Activated T-helper 2 cell treated with anti-CD3 and anti-CD28 coated beads, Interferon-gamma antibody, Interleukin-2, Interleukin-4, amounts not matched to agents 10 μg/mL and 5 μg/mL and 100 μg/mL, durations not matched to agents 14 hours and 24 hours and 36 hours (primary cell): Measurements from ENCODE around the gene SLC25A23. TPM values are rescaled to one million over a fixed set of nuclear protein-coding genes. Genes with fewer than 3 reads are reported as not detected.
"Not testable (repeated sequence)": the region's sequence is repeated elsewhere in the genome, so short reads cannot be mapped to it uniquely, and the experiment has no call there.

ENCODE experiments used
- DNase-seq: peaks from one replicate; pipeline ENCODE4 v3.0.0; 2021; ENCODE audit warnings: low spot score
- H3K27ac Mint-ChIP-seq: one replicate; pipeline ENCODE4 v1.8.0; 2021; ENCODE audit warnings: mixed read lengths
- H3K27me3 Mint-ChIP-seq: one replicate; pipeline ENCODE4 v1.8.0; 2021; ENCODE audit warnings: low read depth, mixed read lengths
- H3K36me3 Mint-ChIP-seq: one replicate; pipeline ENCODE4 v1.8.0; 2021; ENCODE audit warnings: low read depth, mixed read lengths
- H3K4me1 Mint-ChIP-seq: one replicate; pipeline ENCODE4 v1.8.0; 2021; ENCODE audit warnings: low read depth, mixed read lengths
- H3K4me3 Mint-ChIP-seq: one replicate; pipeline ENCODE4 v1.8.0; 2021; ENCODE audit warnings: low read depth, mild to moderate bottlenecking, moderate library complexity, mixed read lengths
- H3K9me3 Mint-ChIP-seq: one replicate; pipeline ENCODE4 v1.8.0; 2021; ENCODE audit warnings: mixed read lengths
- intact Hi-C: fragments of 100-400 bp; cut with micrococcal nuclease; formaldehyde crosslinking; loops from one replicate; pipeline ENCODE4 v1.15.1; 2023
- total RNA-seq: library from RNA; stranded (reverse); gene quantifications from 2 replicates; pipeline ENCODE4 v1.2.3, GENCODE V29; 2022

The SLC25A23 gene
- total RNA-seq, 1 donor from 2014 or later = 20.1 TPM

DNA sequence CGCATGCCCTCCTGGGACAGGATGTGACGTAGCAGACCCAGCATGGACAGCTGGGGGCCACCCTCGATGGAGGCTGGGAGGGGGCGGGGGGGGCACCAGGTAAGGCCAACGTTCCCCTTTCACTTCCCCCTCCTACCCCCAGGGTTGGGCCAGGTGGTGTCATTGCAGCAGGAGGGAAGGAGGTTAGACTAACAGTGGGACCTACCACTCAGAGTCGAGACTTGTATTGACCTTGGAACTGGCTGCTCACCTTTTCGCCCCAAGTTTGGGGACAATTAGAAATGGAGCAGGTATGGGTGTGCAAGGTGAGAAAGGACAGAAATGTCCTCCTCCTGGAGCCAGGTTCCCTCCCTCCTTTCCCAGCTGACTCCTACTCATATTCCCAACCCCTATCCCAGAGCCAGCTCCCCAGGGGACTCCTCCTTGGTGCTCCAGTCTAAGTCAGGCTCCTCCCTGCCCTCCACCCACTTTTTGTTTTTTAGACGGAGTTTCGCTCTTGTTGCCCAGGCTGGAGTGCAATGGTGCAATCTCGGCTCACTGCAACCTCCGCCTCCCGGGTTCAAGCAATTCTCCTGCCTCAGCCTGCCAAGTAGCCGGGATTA is 17.4 kb downstream of the SLC25A23 start:
- no peak for DNase-seq
- Mint-ChIP-seq H3K36me3 (no peaks in the 10 kb centered on the region), H3K4me3 (no peak overlapping the region), H3K27ac (no peak overlapping the region), H3K27me3 (no peaks in the 10 kb centered on the region), H3K9me3 (no peaks in the 10 kb centered on the region), H3K4me1 (no peaks in the 10 kb centered on the region)
- intact Hi-C loops = no loop called here

- Mint-ChIP-seq H3K4me1 (no peaks in the 10 kb centered on the region), H3K36me3 (no peaks in the 10 kb centered on the region), H3K4me3 (no peak overlapping the region), H3K27me3 (no peaks in the 10 kb centered on the region), H3K9me3 (no peaks in the 10 kb centered on the region), H3K27ac (no peak overlapping the region)
- intact Hi-C loops = no loop called here
- DNase-seq = no peak
These were observed 18.7 kb downstream of the SLC25A23 start for GRCh38 chr19:6440905-6441304.

DNA sequence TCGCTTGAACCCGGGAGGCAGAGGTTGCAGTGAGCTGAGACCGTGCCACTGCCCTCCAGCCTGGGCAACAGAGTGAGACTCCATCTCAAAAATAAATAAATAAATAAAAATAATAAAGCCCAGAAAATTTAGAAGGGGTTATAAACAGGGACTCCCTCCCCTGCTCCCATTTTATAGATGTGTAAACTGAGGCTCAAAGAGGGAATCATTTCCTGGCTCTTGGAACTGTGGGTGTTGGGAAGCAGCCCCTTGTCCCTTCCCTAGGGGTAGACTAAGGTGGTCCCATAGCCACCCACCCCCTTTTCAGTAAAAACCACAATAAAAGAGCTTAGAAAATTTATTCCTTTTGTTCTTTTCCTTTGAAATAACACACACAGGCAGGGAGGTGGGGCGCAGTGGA is 19.8 kb downstream of the SLC25A23 start:
- H3K4me1 Mint-ChIP-seq = no peaks in the 10 kb centered on the region
- no peak overlapping the region for H3K27ac Mint-ChIP-seq
- no peak for DNase-seq
- intact Hi-C loops = no loop called here
- no peaks in the 10 kb centered on the region for H3K27me3 Mint-ChIP-seq
- no peaks in the 10 kb centered on the region for H3K9me3 Mint-ChIP-seq
- no peaks in the 10 kb centered on the region for H3K36me3 Mint-ChIP-seq
- no peak overlapping the region for H3K4me3 Mint-ChIP-seq

DNA sequence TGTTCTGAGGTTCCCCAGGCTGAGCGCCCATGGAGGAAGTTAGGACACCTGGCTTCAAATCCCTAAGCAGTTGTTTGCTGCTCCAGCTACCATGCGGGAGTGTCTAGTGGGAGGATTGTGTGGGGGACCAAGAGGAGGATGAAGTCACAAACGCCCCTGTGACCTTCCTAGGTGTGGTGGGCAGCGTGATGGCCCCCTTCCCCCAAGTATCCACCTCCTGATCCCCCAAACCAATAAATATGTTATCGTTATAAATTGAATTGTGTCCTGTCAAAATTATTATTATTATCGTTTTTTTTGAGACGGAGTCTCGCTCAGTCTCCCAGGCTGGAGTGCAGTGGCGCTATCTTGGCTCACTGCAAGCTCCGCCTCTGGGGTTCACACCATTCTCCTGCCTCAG is 25.9 kb downstream of the SLC25A23 start, which contains the start of gene SLC25A41:
Gene SLC25A41, minus strand, starts transcription at position 101 of the 400 bp plus-strand sequence. Its CDS starts 70 bp downstream, at position 31.
- no peaks in the 10 kb centered on the region for H3K9me3 Mint-ChIP-seq
- no peaks in the 10 kb centered on the region for H3K36me3 Mint-ChIP-seq
- intact Hi-C loops = no loop called here
- no peak within 1 kb of the TSS for H3K27ac Mint-ChIP-seq
- DNase-seq = no peak
- no peak within 1 kb of the TSS for H3K4me3 Mint-ChIP-seq
- no peaks in the 10 kb centered on the region for H3K27me3 Mint-ChIP-seq
- H3K4me1 Mint-ChIP-seq = peaks cover 4% of the 10 kb centered on the region

DNA sequence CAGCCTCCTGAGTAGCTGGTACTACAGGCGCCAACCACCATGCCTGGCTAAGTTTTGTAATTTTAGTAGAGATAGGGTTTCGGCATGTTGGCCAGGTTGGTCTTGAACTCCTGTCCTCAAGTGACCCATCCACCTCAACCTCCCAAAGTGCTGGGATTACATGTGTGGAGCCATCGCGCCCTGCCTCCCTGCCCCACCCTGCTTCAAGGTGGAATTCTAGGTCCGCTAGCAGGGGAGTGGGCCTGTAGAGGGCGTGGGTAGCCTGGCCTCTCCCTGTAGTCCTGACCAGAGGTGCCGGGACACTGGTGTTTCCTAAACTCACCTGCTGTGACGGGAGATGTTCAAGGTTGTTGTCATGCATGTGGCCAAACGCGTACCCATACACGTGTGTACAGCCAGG is 26.4 kb downstream of the SLC25A23 start:
- no peaks in the 10 kb centered on the region for H3K27me3 Mint-ChIP-seq
- H3K9me3 Mint-ChIP-seq = no peaks in the 10 kb centered on the region
- H3K4me1 Mint-ChIP-seq = peaks cover 4% of the 10 kb centered on the region
- H3K27ac Mint-ChIP-seq = no peak overlapping the region
- H3K4me3 Mint-ChIP-seq = no peak overlapping the region
- DNase-seq = no peak
- no peaks in the 10 kb centered on the region for H3K36me3 Mint-ChIP-seq
- intact Hi-C loops = no loop called here

GRCh38 chr19:6431891-6432290 is 27.7 kb downstream of the SLC25A23 start:
- Mint-ChIP-seq H3K27ac (no peak overlapping the region), H3K9me3 (no peaks in the 10 kb centered on the region), H3K36me3 (no peaks in the 10 kb centered on the region), H3K4me1 (peaks cover 4% of the 10 kb centered on the region), H3K27me3 (no peaks in the 10 kb centered on the region), H3K4me3 (no peak overlapping the region)
- intact Hi-C loops = no loop called here
- DNase-seq = no peak

DNA sequence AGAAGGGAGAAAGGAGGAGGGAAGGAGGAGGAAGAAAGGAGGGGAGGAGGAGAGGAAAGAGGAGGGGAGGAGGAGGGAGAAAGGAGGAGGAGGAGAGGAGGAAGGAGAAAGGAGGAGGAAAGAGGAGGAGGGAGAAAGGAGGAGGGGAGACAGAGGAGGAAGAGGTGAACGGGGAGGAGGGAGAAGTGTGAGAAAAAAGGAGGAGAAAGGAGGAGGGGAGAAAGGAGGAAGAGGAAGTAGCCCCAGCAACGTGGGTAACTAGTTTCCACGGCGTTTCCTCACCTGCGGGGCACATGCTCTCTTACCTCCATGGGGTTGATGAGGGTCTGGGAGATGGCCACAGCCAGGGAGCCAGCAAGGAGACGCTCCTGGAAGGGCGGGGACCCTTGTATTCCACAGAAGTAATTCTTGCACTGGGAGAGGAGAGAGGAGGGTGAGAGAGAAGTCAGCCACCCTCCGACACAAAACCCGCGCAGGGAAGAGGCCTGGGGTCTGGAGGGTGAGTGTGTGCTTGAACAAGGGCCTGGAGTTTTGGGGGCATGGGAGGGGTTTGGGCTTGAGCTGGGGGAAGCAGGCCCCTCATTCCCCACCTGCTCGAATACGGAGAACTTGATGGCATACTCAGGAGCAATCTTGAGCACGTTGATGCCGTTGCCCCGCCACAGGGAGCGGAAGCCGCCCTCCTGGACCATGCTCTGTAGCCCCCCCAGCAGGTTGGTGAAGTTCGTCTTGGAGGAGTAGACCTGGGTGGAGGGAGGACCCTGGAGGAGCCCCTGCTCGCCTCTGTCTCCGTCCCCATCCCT is 30.0 kb downstream of the SLC25A23 start:
- Mint-ChIP-seq H3K9me3 (peaks cover 3% of the 10 kb centered on the region), H3K27me3 (no peaks in the 10 kb centered on the region), H3K36me3 (peaks cover 2% of the 10 kb centered on the region), H3K4me1 (peaks cover 10% of the 10 kb centered on the region), H3K4me3 (peak overlapping the region; percentile 33), H3K27ac (no peak overlapping the region)
- intact Hi-C loops = loop anchor here (10.0 kb wide), 1 partner anchor 75 kb away; the partner anchor contains the start of gene TUBB4A
- DNase-seq = no peak

- H3K36me3 Mint-ChIP-seq, H3K4me3 Mint-ChIP-seq, H3K27me3 Mint-ChIP-seq, DNase-seq, H3K9me3 Mint-ChIP-seq, H3K27ac Mint-ChIP-seq: not testable (repeated sequence)
- H3K4me1 Mint-ChIP-seq = peaks cover 10% of the 10 kb centered on the region
- intact Hi-C loops = loop anchor here (10.0 kb wide), 1 partner anchor 76 kb away; the partner anchor contains the start of gene TUBB4A
These were observed 30.7 kb downstream of the SLC25A23 start for GRCh38 chr19:6428692-6429418.

DNA sequence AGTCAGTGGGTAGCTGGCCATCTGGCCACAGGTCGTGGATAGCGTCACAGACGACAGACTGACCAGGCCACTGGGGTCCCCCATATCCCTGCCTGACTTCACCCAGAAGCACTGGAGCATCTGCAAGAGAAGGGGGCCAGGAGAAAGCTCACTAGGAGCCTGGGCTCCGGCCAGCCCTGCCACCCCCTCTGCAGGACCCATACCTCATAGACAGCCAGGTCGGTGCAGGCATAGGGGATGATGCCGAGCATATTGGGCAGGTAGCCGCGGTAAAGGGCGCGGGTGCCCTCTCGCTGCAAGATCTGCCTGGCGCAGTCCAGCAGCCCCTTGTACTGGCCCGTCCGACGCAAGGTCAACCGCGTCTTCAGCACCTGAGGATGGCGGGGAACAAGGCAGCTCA is 32.5 kb downstream of the SLC25A23 start:
- Mint-ChIP-seq H3K4me3 (no peak overlapping the region), H3K36me3 (peaks cover 19% of the 10 kb centered on the region), H3K9me3 (peaks cover 3% of the 10 kb centered on the region), H3K27ac (no peak overlapping the region), H3K4me1 (peaks cover 22% of the 10 kb centered on the region), H3K27me3 (no peaks in the 10 kb centered on the region)
- DNase-seq = no peak
- intact Hi-C loops = loop anchor here (10.0 kb wide), 1 partner anchor 78 kb away; the partner anchor contains the start of gene TUBB4A

DNA sequence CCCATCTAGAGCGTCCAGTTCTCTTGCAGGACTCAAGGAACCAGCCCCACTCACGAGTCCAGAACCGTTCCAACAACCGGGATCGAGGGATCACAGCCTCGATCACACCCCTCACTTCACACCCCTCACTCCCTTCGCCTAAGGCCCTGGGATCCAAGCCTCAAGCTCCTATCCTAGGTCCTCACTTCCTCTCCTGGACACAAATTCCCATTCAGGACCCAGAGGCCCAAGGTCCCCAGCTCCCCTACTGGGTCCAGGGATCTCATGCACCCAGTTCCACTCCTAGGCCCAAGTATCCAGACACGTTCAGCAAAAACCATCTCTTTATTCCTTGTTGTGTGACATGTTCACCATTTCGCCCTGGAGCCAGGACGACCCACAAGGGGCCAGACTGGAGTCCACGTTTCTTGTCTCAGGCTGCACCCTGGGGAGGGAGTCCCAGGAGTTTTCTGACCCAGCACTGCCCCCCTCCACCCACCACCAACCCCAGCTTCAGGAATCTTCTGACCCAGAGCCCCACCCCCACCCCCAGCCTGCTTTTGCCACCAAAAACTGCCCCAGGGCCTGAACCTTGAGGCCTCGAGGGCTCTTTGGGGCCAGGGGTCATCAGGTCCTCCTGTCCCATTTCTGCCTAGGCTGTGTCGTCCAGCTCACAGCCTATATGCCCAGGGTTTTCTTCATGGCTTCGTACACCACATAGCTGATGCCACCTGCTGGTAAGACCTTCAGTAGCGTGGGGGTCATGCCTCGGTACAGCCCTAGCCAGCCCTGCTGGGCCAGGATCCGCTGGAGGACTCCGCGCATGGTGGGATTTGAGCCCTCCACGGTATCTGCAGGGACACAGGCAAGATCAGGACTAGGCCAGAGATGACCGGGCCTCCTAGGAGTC is 33.6 kb downstream of the SLC25A23 start:
- no peaks in the 10 kb centered on the region for H3K27me3 Mint-ChIP-seq
- H3K36me3 Mint-ChIP-seq = peaks cover 31% of the 10 kb centered on the region
- peak overlapping the region; percentile 96 for H3K27ac Mint-ChIP-seq
- H3K9me3 Mint-ChIP-seq = peaks cover 3% of the 10 kb centered on the region
- DNase-seq = no peak
- peaks cover 24% of the 10 kb centered on the region for H3K4me1 Mint-ChIP-seq
- H3K4me3 Mint-ChIP-seq = peak overlapping the region; percentile 74
- intact Hi-C loops = loop anchor here (1.0 to 10.0 kb wide), 5 partner anchors 33 to 79 kb away; partner anchors contain the start of genes CLPP, GTF2F1 and TUBB4A

GRCh38 chr19:6424939-6425731 is 34.5 kb downstream of the SLC25A23 start:
- intact Hi-C loops = loop anchor here (1.0 to 10.0 kb wide), 5 partner anchors 32 to 80 kb away; partner anchors contain the start of genes CLPP, GTF2F1 and TUBB4A
- Mint-ChIP-seq H3K9me3 (peaks cover 3% of the 10 kb centered on the region), H3K27ac (peak overlapping the region; percentile 96), H3K4me1 (peaks cover 25% of the 10 kb centered on the region), H3K27me3 (no peaks in the 10 kb centered on the region), H3K36me3 (peaks cover 39% of the 10 kb centered on the region), H3K4me3 (peak overlapping the region; percentile 74)
- peak; percentile 100 for DNase-seq
